HG03103 (cell line): Measurements from ENCODE around the gene ENPP1.
"Not testable (repeated sequence)": the region's sequence is repeated elsewhere in the genome, so short reads cannot be mapped to it uniquely, and the experiment has no call there.

Experiments used
- ATAC-seq: cut with Tn5 transposase; IDR thresholded peaks from one replicate; pipeline ENCODE4 v1.9.1; 2021; ENCODE audit warnings: low read depth; ENCODE audit not compliant: unreplicated experiment

ENPP1 gene

GRCh38 chr6:131828080-131828479 lies 20.3 kb downstream of the ENPP1 start:
- ATAC-seq, result no peak

DNA sequence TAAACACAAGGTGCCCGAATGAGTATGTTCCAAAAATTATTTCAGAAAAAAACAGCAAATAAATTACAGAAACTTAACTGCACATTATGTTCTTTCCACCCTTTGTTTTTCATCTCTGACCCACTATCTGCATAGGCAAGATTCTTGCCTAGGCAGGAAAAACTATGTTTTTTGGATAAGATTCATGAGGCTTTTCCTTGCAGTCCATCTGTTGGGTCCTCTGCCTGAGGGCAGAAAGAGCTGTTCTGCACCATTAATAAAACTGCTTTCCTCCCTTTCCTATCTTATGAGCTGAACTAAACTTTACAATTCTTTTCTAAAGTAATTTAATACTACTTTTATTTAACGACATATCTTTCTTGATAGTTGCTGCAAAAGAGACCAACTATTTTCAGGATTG lies 21.1 kb downstream of the ENPP1 start:
- no peak for ATAC-seq

DNA sequence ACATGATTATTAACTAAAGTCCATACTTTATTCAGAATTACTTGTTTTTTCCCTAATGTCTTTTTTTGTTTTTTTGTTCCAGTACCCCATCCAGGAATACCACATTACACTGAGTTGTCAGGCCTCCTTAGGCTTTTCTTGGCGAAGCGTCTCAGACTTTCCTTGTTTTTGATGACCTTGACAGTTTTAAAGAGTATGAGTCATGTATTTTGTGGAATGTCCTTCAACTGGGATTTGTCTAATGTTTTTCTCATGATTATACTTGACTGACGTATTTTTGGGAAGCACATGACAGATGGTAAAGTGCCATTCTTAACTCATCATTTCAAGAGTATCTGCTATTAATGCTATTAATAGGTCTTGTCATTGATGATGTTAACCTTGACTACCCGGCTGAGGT lies 23.6 kb downstream of the ENPP1 start:
- ATAC-seq, result no peak

GRCh38 chr6:131831886-131832285 lies 24.1 kb downstream of the ENPP1 start:
- no peak for ATAC-seq

GRCh38 chr6:131832363-131832762 lies 24.5 kb downstream of the ENPP1 start:
- no peak for ATAC-seq

GRCh38 chr6:131838051-131838450 lies 30.2 kb downstream of the ENPP1 start:
- no peak for ATAC-seq

GRCh38 chr6:131839388-131839787 lies 31.6 kb downstream of the ENPP1 start:
- ATAC-seq, result no peak

DNA sequence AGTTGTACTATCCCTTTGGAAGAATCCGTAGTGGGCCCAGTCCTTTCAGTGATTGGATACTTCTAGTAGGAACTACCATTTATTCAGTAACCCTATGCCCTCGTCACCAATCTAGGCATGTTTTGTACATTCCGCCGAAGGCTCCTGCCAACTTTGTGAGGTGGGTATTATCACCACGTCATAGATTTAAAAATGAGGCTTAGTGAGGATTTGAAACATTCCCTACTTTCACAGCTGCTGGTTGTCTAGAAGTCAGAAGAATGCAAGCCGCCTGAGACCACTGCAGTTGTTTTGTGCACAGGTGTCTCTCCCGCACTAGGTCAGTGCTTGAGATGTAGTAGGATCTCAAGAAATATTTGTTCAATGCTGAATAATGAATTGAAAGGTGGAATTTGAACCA lies 32.6 kb downstream of the ENPP1 start:
- no peak for ATAC-seq

DNA sequence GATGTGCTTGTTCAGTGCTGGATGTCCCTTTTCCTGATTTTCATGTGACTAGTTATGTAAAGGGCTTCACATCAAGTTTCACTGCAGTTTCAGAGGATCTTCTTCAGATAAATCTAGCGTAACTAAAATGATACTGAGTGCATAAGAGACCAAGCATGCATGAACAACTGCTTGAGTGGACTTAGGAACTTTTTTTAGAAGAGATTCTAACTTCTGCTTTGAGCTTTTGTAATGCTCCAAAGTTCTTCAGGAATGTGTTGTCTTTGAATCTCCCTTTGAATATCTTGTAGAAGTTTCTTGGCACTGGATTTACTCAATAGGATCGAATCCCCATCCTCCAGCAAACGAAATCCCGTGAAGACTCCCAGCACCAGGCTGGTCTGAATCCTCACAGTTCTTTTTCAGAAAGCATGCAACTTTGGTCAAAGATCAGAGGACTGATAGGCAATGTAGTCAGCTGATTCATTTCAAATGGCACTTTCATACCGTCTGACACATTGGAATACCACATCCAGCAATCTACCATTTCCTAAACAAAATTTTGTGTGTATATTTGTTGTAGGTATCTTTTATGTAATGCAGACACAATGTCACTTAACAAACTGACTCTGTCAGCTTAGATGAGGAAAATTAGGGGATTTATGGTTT lies 33.2 kb downstream of the ENPP1 start:
- no peak for ATAC-seq

GRCh38 chr6:131843768-131844167 lies 35.9 kb downstream of the ENPP1 start:
- ATAC-seq, result no peak

- no peak for ATAC-seq
Observed at GRCh38 chr6:131844243-131844841, 36.5 kb downstream of the ENPP1 start.

GRCh38 chr6:131846023-131846663 lies 38.3 kb downstream of the ENPP1 start:
- ATAC-seq, result no peak

- ATAC-seq, result no peak
Observed at GRCh38 chr6:131846905-131847304, 39.1 kb downstream of the ENPP1 start.

GRCh38 chr6:131849799-131850198 lies 42.0 kb downstream of the ENPP1 start:
- no peak for ATAC-seq

DNA sequence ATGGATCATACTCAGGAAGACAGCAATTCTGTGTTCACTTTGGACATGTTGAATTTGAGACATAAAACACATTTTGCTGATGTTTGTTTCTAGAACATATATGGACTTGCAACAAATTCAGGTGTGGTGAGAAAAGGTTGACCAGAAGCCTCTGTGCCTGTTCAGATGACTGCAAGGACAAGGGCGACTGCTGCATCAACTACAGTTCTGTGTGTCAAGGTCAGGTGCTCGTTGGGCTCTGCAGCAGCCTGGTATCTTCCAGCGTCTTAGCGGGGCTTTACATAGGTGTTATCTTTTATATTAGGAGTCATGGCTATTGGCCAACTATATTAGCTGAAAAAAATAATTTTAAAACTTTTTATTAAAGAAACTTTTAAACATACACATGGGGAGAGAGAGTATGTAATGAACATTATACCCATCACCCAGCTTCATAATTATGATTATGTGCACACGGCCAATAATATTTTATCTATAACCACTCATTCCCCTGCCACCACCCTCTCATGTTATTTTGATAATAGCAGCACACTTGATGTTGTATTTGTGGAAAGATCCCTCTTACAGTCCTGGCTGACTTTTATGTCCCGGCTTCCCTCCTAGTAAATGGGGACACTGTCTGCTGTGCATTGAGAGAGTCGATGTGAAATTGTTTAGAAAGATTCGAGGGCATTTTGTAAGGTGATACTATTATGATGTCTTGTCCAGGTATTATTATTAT lies 43.4 kb downstream of the ENPP1 start:
- no peak for ATAC-seq

- no peak for ATAC-seq
Observed at GRCh38 chr6:131852200-131852599, 44.4 kb downstream of the ENPP1 start.

GRCh38 chr6:131854803-131855202 lies 47.0 kb downstream of the ENPP1 start:
- ATAC-seq, result no peak

- no peak for ATAC-seq
Observed at GRCh38 chr6:131858765-131859415, 51.1 kb downstream of the ENPP1 start.

GRCh38 chr6:131859658-131860057 lies 51.8 kb downstream of the ENPP1 start:
- not testable (repeated sequence) for ATAC-seq

DNA sequence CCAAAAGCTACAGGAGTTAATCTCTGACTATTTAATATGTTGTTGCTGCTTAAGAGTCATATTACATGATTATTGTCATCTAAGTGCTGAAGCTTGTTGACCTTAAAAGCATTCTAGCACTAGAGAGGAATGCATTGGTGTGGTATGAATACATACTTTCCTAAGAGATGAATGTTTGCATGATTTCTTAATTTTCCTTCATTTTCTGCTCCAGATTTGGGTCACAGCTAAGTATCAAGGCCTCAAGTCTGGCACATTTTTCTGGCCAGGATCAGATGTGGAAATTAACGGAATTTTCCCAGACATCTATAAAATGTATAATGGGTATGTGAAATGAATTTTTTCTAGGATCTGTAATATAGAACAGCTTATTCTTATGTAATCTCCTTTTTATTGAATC lies 53.6 kb downstream of the ENPP1 start:
- ATAC-seq, result no peak

DNA sequence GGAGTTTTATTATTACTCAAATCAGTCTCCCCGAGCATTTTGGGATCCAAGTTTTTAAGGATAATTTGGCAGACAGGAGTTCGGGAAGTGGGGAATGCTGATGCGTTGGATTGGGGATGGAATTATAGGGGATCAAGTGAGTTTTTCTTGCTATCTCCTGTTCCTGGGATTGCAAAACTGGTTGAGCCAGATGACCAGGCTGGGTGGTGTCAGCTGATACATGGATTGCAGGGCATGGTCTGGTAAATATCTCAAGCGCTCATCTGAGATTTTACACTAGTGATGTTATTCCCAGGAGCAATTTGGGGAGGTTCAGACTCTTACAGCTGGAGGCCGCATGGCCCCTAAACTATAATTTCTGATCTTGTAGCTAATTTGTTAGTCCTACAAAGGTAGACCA lies 54.7 kb downstream of the ENPP1 start:
- no peak for ATAC-seq
